GOT3 (cell line): ENCODE measurements around the gene UBE3D.
"Not testable (repeated sequence)": the region's sequence is repeated elsewhere in the genome, so short reads cannot be mapped to it uniquely, and the experiment has no call there.

Experiments
- DNase-seq: peaks from one replicate; lab custom pipeline; 2025; ENCODE audit warnings: mixed read lengths; lab: John Stamatoyannopoulos, UW

Gene UBE3D

DNA sequence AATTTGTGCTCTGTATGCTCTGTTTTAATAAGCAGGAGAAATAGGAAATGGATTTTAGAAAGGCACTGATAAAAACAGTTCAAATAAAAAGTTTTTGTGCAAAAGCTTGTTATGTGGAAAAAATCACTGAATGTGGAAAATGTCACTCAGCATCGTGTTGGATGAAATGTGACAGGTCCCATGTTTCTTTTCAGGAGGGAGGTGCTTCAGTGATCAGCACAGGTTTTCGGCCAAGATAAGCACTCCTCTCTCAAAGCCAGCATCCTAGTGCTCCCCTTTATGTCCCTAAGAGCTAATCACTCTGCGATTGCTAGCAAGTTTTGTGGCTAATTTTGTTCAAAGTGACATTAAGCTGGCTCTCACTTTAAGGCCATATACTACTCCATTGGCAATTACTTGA is 12.0 kb downstream of the UBE3D start:
- DNase-seq, result no peak

DNA sequence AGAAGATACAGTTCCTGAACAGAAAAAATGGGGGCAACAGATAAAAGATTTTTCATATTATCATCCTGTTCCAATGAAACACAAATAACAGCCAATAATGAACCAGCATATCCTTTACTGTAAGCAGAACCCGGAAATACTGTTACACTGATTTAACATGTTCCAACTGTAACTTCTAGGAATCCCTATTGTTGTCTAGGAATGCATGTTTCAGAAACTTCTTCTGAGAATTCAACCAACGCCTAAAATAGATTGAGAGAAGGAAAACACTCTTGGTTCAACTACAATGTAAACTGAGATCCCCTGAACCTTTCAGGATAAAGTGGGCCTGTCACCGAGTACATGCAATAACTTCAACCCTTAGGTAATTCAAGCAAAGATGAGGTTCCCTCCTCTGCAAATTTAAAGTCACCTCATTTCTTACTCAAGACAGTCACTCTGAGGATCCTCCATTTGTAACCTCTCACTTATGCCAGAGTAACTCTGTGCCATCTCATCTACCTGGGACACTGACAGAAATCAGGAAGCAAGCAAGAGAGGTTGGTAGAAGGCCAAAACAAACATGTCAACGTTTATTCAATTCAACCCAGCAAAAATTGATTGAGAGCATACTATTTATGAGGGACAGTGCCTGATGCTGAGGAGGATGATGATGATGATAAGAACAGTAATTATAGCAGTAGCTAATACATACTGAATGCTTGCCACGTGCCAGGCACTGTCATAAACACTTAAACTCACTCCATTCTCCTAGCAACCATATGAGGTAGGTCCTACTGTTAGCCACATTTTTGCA is 14.1 kb downstream of the UBE3D start:
- no peak for DNase-seq

DNA sequence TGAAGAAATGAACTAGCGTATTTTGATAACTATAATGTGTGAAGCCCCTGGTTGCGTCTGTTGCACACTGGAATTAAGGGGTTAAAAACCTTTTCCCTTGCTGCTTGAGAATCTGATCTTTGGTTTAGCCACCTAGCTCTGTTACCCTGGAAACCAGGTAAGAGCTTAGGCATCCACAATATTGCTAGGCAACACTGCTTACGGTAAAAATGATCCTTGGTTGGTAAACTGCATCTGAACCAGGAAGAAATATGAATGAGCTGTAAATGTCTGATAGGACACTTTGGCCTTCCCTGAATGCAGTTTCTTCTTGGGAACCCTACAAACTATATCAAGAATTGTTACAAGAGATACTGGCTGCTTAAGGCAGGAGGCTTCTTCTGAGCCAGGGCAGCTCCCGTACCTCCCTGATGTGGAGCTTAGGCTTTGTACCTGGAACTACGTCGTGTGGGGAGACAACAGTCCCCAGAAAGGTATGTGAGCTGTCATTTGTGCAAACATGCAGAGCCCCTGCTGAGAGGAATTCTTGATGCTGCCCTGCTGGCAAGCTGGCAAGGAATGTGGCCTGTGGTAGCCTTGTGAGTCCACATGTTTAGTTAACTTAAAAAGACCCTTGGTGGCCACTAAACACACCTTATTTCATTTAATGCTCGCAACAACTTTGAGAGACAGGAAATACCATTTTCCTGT is 18.4 kb downstream of the UBE3D start:
- no peak for DNase-seq

DNA sequence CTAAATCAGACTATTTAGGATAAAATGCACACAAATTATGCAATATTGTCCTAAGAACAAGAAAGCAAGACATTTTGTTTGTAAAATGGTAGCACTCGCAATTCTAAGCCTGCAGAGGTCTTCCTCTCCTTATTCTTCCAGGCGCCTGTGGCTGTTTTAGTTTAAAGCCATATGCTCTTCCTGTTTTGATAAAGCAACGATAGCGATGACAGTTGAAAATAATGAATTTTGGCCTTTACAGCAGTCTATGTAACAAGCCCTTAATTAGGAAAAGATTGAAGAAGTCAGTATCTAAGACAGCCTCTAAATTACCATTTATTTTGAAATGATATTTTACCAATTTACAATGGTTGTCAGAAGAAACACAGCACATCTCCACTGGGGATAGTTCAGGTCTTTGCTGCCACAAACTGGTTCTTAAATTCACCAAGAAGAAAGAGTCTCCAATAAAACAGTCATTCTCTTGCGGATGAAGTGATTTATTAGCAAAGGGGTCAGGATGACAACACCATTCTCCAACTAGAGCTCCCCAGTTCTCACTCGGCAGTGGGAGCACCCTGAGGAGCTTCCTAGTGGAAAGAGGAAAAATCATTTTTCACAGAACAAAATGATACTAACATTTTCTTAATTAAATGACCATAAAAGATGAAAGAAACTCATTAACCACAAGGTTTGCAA is 21.4 kb downstream of the UBE3D start:
- no peak for DNase-seq

DNA sequence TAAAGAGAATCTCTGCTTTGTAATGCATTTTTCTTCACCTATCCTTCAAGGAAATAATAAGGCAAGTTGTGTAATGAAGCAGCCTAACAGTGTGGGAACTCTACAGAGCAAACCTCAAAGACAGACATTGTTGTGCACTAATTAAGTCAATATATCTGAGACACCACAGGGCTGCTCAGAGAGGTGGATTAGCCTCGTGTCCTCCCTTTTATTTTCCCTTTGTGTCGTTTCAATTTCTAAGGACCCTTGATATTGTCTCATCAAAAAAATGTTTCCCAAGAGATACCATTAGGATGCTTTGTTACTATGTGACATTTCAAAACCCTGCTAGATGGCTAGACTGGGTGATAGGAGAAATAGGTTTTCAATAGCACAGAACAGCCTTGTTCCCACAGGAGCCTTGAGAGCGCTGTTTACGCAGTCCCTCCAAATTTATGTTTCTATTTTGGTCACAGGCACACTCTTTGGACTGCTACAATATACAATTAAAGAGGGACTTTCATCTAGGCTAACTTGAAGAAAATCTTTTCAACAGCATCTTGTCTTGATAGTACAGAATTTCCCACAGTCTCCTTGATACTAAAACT is 23.1 kb downstream of the UBE3D start:
- DNase-seq, result no peak

DNA sequence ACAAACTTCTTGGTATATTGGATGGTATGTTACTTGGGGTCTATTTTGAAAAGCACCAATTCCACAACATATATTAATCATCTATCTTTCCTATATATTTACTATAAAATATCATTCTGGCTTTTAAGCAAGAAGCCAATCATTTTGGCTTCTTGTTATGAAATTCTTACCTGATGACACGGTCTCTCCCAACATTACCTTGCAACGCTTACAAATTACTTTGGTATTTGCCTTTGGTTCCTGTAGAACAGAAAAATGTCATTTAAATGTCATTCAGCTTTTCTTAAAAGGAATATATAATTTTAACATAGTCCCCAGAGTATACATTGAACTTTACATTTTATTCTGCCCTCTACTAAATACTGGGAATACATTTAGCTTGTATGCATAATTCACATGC is 27.4 kb downstream of the UBE3D start:
- no peak for DNase-seq

DNA sequence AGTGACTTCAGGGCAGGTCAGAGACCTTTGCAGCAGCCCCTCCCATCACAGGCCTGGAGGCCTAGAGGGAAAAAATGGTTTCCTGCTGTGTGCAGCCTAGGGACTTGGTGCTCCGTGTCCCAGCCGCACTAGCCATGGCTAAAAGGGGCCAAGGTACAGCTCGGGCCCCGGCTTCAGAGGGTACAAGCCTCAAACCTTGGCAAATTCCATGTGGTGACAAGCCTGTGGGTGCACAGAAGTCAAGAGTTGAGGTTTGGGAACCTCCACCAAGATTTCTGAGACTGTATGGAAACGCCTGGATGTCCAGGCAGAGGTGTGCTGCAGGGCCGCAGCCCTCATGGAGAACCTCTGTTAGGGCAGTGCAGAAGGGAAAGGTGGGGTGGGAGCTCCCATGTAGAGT is 34.0 kb downstream of the UBE3D start:
- no peak for DNase-seq

DNA sequence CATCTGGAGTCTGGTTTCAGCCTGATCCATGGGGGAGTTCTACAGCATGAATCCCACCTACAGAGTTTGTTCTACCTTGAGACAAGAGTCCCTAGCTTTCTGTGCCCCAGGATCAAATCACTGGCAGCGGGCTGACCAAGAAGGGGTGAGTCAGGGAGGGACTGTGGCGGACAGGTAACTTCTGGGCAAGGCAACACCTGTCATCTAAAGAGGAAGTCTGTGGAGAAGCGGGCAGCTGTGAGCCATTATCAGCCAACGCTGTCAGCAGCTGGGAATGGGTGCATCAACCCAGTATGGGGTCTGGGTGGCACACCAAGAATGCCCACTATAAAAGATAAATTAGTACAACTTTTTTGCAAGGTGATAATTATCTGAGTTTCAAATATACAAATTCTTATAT is 45.9 kb downstream of the UBE3D start:
- DNase-seq, result no peak

DNA sequence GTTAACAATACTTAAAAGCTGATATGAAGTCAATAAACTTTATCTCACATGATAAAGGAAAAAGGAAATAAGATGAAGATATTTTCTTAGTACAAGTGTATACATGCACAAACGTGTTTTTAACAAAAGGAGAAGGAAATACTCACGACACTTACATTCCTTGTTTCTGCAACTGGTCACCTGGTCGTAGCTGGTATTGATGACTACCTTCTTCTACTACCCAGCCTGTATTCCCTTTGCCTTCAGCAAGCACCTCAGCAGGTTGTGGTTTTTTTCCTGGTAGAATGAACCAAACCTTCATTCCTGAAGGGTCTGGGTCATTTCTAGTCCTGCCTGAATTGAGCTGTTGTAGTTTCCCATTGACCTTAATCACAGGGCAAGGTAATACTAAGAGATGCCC is 54.5 kb downstream of the UBE3D start:
- not testable (repeated sequence) for DNase-seq

DNA sequence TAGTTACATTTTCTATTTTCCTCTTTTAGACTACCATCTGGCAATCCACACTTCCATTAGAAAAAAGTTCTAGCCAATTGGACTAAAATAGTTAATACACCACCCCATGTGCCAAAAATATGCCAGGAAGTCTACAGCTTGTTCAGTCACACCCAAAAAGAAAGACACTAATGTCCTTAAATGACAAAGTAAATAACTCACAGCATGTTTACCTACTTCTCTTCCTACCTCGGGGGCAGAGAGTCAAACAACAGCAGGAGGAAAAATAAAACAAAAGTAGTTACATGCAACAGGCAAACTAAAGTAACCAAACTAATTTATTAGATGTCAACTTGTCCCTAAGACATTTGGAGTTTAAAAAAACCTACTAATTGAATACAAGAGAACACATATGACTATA is 57.0 kb downstream of the UBE3D start:
- no peak for DNase-seq

DNA sequence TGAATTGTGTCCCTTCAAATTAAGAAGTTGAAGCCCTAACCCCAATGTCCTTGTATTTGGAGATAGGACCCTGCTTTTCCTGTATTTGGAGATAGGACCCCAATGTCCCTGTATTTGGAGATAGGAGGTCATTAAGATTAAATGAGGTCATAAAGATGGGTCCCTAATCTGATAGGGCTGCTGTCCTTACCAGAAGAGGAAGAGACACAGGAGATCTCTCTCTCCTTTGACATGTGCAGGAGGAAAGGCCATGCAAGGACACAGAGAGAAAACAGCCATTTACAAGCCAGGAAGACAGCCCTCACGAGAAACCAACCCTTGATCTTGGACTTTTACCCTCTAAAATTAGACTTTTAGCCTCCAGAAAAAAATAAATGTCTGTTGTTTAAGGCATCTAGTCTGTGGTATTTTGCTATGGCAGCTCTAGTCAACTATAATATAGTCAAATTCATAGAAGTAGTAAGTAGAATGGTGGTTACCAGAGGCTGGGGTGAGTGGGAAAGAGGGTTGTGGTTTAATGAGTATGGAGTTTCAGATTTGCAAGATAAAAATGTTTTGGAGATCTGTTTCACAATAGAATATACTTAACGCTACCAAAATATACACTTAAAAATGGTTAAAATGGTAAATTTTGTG is 59.3 kb downstream of the UBE3D start:
- no peak for DNase-seq

DNA sequence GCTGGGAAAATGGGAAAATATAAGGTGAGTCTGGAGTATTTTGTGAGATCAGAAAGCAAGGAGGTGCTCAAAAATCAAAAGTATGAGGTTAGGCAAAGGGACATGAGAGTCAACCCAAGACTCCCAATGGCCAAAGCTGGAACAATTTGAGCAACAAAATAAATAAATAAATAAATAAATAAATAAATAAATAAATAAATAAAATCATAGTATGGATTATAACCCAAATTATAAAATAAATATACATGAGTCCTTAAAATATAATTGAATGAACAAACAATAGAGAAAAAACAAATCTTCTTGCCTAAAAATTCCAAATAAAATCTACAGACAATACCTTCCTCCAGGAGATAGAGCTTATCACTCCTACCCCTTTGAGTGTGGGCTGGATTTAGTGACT is 69.5 kb downstream of the UBE3D start:
- no peak for DNase-seq

DNA sequence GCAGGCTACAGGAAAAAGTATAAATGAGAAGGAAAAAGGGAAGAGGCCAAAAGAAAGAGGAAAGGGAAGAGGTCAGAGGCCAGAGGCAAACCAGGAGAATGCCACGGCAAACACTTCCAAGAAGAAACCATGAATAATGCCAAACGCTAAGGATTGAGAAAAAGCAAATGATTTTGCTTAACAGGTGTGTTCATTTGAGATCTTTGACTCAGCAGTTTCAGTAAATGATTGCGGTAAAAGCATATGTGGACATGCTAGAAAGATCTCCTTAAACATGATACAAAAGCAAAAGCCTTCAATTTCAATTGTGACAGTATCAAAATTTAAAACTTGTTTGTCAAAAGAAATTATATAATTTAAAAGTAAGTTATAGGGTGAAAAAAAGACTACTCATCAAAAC is 70.6 kb downstream of the UBE3D start:
- no peak for DNase-seq

DNA sequence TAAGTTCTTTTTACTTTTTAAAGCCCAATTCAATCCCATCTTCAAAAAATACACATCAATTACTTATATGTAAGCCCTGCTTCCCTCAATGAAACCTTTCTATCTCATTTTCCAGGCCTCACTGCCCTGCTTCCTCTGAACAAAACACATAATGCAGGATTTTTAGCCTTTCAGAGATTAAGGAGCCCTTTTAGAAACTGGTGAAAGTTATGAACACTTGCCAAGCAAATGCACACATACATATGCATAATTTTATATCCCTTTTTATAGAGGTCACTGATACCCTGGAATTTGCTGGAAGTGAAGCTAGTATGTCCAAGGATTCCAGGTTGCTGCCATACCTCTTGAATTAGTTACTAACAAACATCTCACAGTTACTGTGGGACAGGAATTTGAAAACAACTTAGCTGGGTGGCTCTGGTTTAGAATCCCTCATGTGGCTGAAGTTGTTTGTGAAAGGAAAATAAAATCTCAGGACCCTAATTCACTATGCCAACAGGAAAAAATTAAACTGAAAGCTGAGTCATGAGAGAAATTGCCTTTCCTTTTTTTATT is 75.8 kb downstream of the UBE3D start:
- no peak for DNase-seq

DNA sequence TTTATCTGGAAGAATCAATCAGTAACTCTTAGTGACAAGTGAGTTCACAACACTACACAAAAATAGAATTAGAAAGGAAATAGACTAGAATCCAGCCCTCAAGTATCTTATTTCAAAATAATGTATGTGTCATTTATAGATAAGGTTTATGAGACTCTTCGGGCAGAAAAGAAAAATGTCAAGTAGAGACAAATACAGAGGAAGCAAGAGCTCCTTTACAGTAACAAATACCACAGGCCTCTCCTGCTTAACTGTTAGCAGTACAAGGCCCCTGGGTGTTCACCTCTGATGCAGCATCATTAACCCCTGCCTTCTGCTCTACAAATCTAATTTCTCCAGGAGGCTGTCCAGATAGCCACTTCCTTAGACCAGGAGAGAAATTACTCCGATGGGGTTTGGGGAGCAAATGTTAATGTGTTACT is 76.7 kb downstream of the UBE3D start:
- no peak for DNase-seq

DNA sequence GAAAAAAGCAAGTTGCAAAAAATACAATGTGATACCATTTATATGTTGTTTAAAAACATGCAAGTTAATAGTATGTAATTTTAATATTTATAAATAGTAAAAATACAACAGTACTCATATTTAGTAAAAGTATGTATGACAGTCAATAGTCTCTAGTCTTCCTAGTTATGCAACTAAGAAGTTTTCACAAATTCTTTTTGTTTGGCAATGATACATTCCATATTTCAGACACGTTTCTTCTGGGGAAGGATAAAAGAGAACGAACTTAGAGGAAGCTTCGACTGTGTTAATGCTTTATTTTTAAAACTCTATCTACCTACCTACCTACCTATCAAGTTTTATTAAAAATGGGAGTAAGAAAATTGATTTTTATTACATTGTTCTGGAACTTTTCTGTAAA is 77.7 kb downstream of the UBE3D start:
- DNase-seq, result no peak

DNA sequence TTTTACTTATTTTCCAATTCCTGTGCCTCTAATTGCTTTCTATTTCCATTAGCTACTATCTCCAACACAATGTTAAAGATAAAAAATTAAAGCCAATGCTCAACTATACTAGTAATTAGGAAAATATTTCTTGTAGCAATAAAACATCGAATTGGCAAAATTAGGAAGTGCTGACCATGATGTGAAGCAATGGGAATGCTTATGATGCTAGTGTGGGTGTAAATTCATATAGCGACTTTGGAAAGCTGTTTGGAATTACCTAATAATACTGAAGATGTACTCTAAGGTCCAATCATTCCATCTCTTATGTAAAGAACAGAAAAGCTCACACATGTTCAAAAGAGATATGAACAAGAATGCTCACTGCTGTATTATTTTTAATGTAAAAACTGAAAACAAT is 78.2 kb downstream of the UBE3D start:
- no peak for DNase-seq

DNA sequence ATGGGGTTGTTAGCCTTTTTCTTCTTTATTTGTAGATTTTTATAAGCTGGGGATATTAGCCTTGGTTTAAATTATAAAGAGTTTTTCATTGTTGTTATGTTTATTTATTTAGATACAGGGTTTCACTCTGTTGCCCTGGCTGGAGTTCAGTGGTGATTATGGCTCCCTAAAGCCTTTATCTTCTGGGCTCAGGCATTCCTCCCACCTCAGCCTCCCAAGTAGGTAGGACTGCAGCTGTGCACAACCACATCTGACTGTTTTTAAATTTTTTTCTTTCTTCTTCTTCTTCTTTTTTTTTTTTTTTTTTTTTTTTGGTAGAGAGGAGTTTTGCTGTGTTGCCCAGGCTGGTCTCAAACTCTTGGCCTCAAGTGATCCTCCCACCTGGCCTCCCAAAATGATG is 80.9 kb downstream of the UBE3D start:
- no peak for DNase-seq

DNA sequence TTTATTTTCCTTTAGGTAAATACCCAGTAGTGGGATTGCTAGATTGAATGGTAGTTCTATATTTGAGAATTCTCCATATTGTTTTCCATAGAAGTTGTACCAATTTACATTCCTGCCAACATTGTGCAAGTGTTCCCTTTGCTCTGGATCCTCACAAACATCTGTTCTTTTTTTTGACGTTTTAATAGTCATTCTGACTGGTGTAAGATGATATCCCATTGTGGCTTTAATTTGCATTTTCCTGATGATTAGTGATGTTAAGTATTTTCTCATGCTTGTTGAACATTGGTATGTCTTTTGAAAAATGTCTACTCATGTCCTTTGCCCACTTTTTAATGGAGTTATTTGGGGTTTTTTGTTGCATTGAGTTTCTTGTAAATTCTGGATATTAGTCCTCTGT is 85.6 kb downstream of the UBE3D start:
- no peak for DNase-seq

DNA sequence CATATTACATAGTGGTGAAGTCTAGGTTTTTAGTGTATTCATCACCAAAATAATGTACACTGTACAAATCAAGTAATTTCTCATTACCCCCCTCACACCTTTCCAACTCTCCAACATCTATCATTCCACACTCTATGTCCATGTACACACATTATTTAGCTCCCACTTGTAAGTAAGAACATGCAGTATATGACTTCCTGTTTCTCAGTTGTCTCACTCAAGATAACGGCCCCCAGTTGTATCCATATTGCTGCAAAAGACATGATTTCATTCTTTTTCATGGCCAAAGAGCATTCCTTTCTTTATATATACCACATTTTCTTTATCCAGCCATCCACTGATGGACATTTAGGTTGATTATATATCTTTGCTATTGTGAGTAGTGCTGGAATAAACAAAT is 86.0 kb downstream of the UBE3D start:
- DNase-seq, result no peak

DNA sequence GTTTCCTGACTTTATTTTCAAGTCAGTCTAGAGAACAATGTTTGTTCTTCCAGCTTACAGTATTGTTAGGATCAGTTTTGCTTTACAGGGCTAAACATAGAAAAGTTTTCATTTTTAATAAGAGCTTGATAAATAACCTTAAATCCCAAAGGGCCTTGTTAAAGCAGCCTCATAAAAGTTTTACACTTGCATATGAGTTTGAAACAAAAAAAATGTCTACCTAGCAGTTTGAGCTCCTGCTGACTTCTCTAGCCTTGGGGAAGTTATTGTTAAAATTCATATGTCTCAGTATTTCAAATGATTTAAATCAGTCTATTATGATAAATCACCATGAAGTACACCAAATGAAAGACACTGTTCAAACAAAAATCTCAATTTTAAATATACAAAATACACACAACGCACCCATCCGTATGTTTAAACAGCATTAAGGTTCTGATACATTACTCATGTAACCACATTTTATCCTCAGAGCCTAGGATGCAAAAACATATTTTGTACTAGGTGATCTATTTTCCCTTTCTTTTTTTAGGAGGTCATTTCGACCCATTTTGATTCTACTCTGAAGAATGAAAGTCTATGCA is 87.2 kb downstream of the UBE3D start:
- no peak for DNase-seq

DNA sequence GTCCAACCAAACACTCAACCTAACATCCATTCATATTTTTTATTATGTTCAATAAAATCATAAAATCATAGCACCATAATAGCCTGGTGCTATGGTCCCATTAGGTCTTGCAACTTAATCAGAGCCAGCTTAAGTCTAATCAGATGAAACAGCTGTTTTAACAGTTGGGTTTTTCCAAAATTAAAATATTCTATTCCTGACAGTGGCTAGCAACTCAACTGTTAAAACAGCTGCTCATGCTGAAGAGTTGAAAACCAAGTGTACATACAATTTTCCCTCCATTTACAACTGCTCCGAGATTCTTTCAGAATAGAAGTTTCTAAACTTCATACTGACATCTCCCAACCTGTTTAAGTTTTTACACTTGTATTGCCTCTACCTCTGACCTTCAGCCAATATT is 89.5 kb downstream of the UBE3D start:
- no peak for DNase-seq
